HL-60 (cell line): Measurements from ENCODE around the gene AFF2.

Experiments used
- CTCF ChIP-seq: IDR thresholded peaks from one replicate; pipeline ENCODE4 v1.5.1; 2011; ENCODE audit warnings: low read length, control low read depth, inconsistent platforms; ENCODE audit not compliant: insufficient read depth
- POLR2AphosphoS5 ChIP-seq: IDR thresholded peaks from 2 replicates; pipeline ENCODE4 v1.6.1; 2012; ENCODE audit warnings: low read depth
- REST ChIP-seq: IDR thresholded peaks from 2 replicates; pipeline ENCODE4 v1.6.1; 2012; ENCODE audit warnings: low read depth; ENCODE audit not compliant: insufficient replicate concordance

- TF ChIP-seq CTCF (no peak), REST (no peak), POLR2AphosphoS5 (no peak)
These were observed 112.0 kb downstream of the AFF2 start for GRCh38 chrX:148612431-148612830.
